ENCODE data around the gene PCNX2.

DNA sequence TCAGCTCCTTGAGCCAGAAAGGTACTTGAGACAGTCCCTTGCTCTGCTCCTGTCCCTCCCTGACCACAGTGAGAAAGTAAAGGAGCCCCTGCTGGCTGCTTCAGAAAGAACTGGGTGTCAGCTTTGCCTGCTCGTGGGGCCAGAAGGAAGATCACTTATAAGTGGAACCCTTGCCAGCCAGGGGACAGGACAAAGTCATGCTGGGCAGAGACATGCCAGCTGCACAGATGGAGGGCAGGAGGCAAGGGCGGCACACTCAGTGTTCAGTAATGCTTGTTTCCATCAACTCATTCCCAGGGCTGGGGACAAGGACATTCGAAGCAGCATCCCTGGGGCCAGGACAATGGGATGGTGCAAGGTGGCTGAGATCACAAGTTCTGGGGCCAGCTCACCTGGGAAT, 303.3 kb downstream of the PCNX2 start:
- no peak for TF ChIP-seq POLR2A (IDR thresholded peaks at IDR 0.05)
- TF ChIP-seq, protein P1, sequence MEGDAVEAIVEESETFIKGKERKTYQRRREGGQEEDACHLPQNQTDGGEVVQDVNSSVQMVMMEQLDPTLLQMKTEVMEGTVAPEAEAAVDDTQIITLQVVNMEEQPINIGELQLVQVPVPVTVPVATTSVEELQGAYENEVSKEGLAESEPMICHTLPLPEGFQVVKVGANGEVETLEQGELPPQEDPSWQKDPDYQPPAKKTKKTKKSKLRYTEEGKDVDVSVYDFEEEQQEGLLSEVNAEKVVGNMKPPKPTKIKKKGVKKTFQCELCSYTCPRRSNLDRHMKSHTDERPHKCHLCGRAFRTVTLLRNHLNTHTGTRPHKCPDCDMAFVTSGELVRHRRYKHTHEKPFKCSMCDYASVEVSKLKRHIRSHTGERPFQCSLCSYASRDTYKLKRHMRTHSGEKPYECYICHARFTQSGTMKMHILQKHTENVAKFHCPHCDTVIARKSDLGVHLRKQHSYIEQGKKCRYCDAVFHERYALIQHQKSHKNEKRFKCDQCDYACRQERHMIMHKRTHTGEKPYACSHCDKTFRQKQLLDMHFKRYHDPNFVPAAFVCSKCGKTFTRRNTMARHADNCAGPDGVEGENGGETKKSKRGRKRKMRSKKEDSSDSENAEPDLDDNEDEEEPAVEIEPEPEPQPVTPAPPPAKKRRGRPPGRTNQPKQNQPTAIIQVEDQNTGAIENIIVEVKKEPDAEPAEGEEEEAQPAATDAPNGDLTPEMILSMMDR (IDR thresholded peaks at IDR 0.05), result no peak

All from lower leg skin (tissue), 3 donors.